Thyroid gland (tissue), 4 donors: ENCODE results near the gene PUM2. TPM values are rescaled to one million over a fixed set of nuclear protein-coding genes. Genes with fewer than 3 reads are reported as not detected.
"Not testable (repeated sequence)": the region's sequence is repeated elsewhere in the genome, so short reads cannot be mapped to it uniquely, and the experiment has no call there.

Experiments used
- DNase-seq, 2 donors: peaks; one replicate each; pipeline ENCODE4 v3.0.0-alpha.2; 2019
- H3K27ac ChIP-seq, 3 donors: fragments of 200-600 bp; sonication (generic); 1 replicate in 2 of 3; 2 replicates in 1 of 3; pipeline ENCODE4 v1.5.1; 2016 to 2019; ENCODE audit warnings: mild to moderate bottlenecking in 1 of 3, moderate library complexity in 1 of 3
- H3K27me3 ChIP-seq: fragments of 200-600 bp; sonication (generic); one replicate; pipeline ENCODE4 v1.5.1; 2019
- H3K36me3 ChIP-seq, 2 donors: fragments of 200-600 bp; sonication (generic); one replicate each; pipeline ENCODE4 v1.5.1; 2016 to 2019
- H3K4me1 ChIP-seq, 2 donors: fragments of 200-600 bp; sonication (generic); one replicate each; pipeline ENCODE4 v1.5.1; 2017 to 2019
- H3K4me3 ChIP-seq, 3 donors: fragments of 200-600 bp; sonication (generic); replicated peaks in 1 of 3; 1 replicate in 2 of 3; 2 replicates in 1 of 3; pipeline ENCODE4 v1.5.1; 2016; ENCODE audit warnings: mild to moderate bottlenecking in 1 of 3
- H3K9me3 ChIP-seq: fragments of 200-600 bp; sonication (generic); one replicate; pipeline ENCODE4 v1.5.1; 2017
- CTCF ChIP-seq, 6 experiments: fragments of 200-600 bp in 3 of 6; fragments of 450-650 bp in 3 of 6; sonication (generic) in 3 of 6; IDR thresholded peaks; one replicate each; pipeline ENCODE4 v1.5.1; 2016 to 2019; ENCODE audit warnings: antibody characterized with exemption in 6 of 6, mild to moderate bottlenecking in 2 of 6, inconsistent platforms in 1 of 6, moderate library complexity in 1 of 6
- POLR2A ChIP-seq, 2 donors: fragments of 450-650 bp; IDR thresholded peaks; one replicate each; pipeline ENCODE4 v1.6.1; 2017; ENCODE audit warnings: antibody characterized with exemption in 2 of 2, mild to moderate bottlenecking in 2 of 2, moderate library complexity in 1 of 2
- WGBS, 2 donors: methylation state at CpG; one replicate each; pipeline ENCODE4 v1.1.5; 2017; 5-methylcytosine and 5-hydroxymethylcytosine counted together
- intact Hi-C: fragments of 100-400 bp; cut with DNase I; formaldehyde crosslinking; loops from one replicate; pipeline ENCODE4 v1.15.1; 2023
- total RNA-seq, 4 donors: library from RNA; depleted of rRNA; stranded (reverse); fragments of >200 nt; gene quantifications; one replicate each; pipeline ENCODE4 v1.2.3, GENCODE V29; 2016

Gene PUM2
- total RNA-seq, 4 donors from 2014 or later, result 87.5 to 102 (median 91.8) TPM

GRCh38 chr2:20382965-20383810 lies 32.5 kb upstream of the PUM2 start:
- DNase-seq, result no peak
- intact Hi-C loops, result no loop called here
- no peaks in the 10 kb centered on the region for H3K27me3 ChIP-seq
- H3K27ac ChIP-seq, result no peak overlapping the region
- H3K4me3 ChIP-seq, result no peak overlapping the region
- no peaks in the 10 kb centered on the region for H3K36me3 ChIP-seq
- TF ChIP-seq POLR2A (IDR thresholded peaks at IDR 0.05) (no peak), CTCF (IDR thresholded peaks at IDR 0.05) (no peak)
- no peaks in the 10 kb centered on the region for H3K9me3 ChIP-seq
- WGBS, 2 donors, result 90 to 94% methylated on average over 9 of the region's 9 CpGs
- H3K4me1 ChIP-seq, result peaks cover 6 to 19% of the 10 kb centered on the region in 2 donors

- TF ChIP-seq CTCF (IDR thresholded peaks at IDR 0.05) (no peak), POLR2A (IDR thresholded peaks at IDR 0.05) (no peak)
- WGBS, 2 donors, result 55 to 67% methylated on average over 2 of the region's 2 CpGs
- DNase-seq, result peak; percentile 47 to 48
- Histone ChIP-seq H3K27ac (no peak overlapping the region), H3K27me3 (no peaks in the 10 kb centered on the region), H3K9me3 (no peaks in the 10 kb centered on the region), H3K4me3 (no peak overlapping the region), H3K4me1 (peaks cover 6 to 19% of the 10 kb centered on the region in 2 donors), H3K36me3 (no peaks in the 10 kb centered on the region)
- intact Hi-C loops, result no loop called here
These were observed 30.8 kb upstream of the PUM2 start for GRCh38 chr2:20381457-20381856.

GRCh38 chr2:20378891-20379519 lies 28.4 kb upstream of the PUM2 start:
- Histone ChIP-seq H3K27ac (peak overlapping the region; percentile 49 to 76 (median 65)), H3K27me3 (no peaks in the 10 kb centered on the region), H3K4me3 (no peak overlapping the region), H3K36me3 (no peaks in the 10 kb centered on the region), H3K9me3 (no peaks in the 10 kb centered on the region), H3K4me1 (peaks cover 6 to 19% of the 10 kb centered on the region in 2 donors)
- peak; percentile 90 to 93 for DNase-seq
- intact Hi-C loops, result no loop called here
- TF ChIP-seq CTCF (IDR thresholded peaks at IDR 0.05), result peak; percentile 40 to 88 (median 85)
- no peak for TF ChIP-seq POLR2A (IDR thresholded peaks at IDR 0.05)
- WGBS, 2 donors, result 21 to 22% methylated on average over 13 of the region's 13 CpGs

DNA sequence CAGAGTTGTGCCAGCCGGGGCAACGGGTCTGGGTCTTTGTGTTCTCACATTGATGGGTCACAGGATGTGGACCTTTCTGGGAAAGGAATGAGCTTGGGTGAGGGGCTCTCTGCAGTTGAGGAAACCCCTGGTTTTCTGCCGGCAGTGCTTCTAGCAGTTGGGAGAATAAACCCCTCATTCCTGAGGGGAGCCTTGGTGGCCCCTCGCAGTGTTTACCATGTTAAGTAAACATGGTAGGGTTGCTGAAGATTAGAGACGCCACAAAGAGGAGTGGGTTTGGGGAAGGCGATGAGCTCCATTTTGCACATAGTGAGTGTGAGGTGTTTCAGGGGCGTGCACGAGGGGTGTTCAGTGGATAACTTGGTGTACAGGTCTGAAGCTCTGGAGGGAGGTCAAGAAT lies 27.7 kb upstream of the PUM2 start:
- intact Hi-C loops, result no loop called here
- H3K27me3 ChIP-seq, result no peaks in the 10 kb centered on the region
- H3K27ac ChIP-seq, result peak overlapping the region in 2 of 3 donors; percentile 65 to 76
- no peak overlapping the region for H3K4me3 ChIP-seq
- DNase-seq, result no peak
- H3K4me1 ChIP-seq, result peaks cover 6 to 19% of the 10 kb centered on the region in 2 donors
- no peaks in the 10 kb centered on the region for H3K36me3 ChIP-seq
- TF ChIP-seq CTCF (IDR thresholded peaks at IDR 0.05) (no peak), POLR2A (IDR thresholded peaks at IDR 0.05) (no peak)
- WGBS, 2 donors, result 78 to 84% methylated on average over 8 of the region's 8 CpGs
- no peaks in the 10 kb centered on the region for H3K9me3 ChIP-seq

DNA sequence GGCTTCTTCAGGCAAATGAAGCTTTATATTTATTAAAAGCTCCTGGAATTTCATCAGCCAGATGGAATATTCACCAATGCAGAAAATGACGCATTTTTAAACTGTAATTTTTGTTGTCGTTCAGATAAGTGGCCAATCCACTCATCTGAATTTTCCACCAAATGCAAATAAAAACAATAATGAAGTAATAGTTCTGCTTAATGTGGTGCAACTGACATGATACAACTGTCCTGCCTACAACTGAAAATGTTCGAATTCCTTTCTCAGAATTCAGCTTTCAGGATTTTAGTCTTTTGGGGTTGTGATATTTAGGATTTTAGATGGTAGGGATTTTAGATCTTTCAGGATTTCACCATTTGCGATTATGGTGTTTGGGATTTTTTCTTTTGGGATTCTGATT lies 27.1 kb upstream of the PUM2 start:
- no peak for DNase-seq
- Histone ChIP-seq H3K4me3 (no peak overlapping the region), H3K9me3 (no peaks in the 10 kb centered on the region), H3K27me3 (no peaks in the 10 kb centered on the region), H3K4me1 (peaks cover 6 to 19% of the 10 kb centered on the region in 2 donors), H3K27ac (no peak overlapping the region), H3K36me3 (no peaks in the 10 kb centered on the region)
- 92% methylated on average over 4 of the region's 4 CpGs for WGBS, 2 donors
- intact Hi-C loops, result no loop called here
- TF ChIP-seq POLR2A (IDR thresholded peaks at IDR 0.05), result no peak
- no peak for TF ChIP-seq CTCF (IDR thresholded peaks at IDR 0.05)

- H3K27me3 ChIP-seq, H3K36me3 ChIP-seq, H3K4me3 ChIP-seq, H3K9me3 ChIP-seq, DNase-seq, intact Hi-C loops, H3K27ac ChIP-seq: not testable (repeated sequence)
- 78 to 87% methylated on average over 10 to 12 of the region's 13 CpGs for WGBS, 2 donors
- peaks cover 8 to 10% of the 10 kb centered on the region in 2 donors for H3K4me1 ChIP-seq
These were observed 24.3 kb upstream of the PUM2 start for GRCh38 chr2:20374982-20375381.
